HG03575 (cell line): Measurements from ENCODE around the gene HEATR5A.
"Not testable (repeated sequence)": the region's sequence is repeated elsewhere in the genome, so short reads cannot be mapped to it uniquely, and the experiment has no call there.

Experiments
- ATAC-seq: cut with Tn5 transposase; IDR thresholded peaks from one replicate; pipeline ENCODE4 v1.9.1; 2021; ENCODE audit not compliant: unreplicated experiment, insufficient number of reproducible peaks, low FRiP score; ENCODE audit errors: extremely low read depth

The HEATR5A gene

DNA sequence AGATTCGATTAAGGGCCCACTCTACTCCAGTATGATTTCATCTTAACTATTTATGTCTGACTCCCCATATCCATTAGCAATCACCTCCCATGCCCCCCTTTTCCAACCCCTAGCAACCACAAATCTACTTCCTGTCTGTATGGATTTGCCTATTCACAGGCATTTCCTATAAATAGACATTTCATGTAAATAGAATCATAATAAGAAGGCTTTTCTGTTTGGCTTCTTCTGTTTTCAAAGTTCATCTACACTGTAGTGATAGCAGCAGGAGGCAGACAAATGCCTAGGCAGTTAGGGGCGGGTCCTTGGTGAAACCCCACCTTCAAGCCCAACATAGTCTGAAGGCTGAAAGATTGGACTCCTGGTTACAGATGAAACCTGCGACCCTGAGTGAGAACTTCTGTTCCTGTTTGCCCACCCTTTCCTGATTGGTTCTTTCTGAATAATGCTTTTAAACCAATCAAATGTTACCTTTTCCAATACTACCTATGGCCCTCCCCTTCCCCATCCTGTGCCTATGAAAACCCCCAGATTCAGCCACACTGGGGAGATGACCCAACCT lies 150.6 kb downstream of the HEATR5A start:
- no peak for ATAC-seq

GRCh38 chr14:31268216-31268615 lies 152.1 kb downstream of the HEATR5A start:
- no peak for ATAC-seq

- no peak for ATAC-seq
Observed at GRCh38 chr14:31266437-31267331, 153.7 kb downstream of the HEATR5A start.

- ATAC-seq = no peak
Observed at GRCh38 chr14:31265701-31266398, 154.5 kb downstream of the HEATR5A start.

DNA sequence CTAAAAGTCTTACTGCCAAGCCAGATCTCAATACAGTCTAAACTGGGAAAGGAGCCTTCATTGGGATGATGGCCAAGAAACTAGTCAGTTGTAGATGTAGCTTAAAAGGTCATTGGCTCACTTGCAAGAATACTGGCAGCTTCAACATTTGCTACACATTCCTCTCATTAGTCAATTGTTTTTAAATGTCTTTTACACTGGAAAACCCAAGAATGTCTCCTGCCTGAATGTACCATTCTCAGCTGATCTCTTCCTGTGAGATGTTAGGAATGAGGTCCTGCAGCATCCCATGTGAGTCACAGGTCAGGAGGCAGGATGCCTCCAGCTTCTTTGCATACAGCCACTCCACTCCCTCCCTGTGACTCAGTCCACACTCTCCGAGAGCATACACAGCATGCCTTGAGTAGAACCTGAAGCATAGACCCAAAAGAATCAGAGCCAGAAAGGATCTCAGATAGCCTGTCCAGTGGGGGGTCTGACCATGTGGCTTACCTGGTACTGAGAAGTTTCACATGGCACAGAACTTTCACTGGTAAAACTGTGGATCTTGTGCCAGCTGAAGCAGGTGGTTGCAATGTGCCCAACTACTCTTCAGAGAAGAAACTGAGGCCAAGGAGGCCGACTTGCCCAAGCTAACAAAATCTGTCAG lies 156.7 kb downstream of the HEATR5A start:
- ATAC-seq = no peak

- ATAC-seq = no peak
Observed at GRCh38 chr14:31261859-31262731, 158.3 kb downstream of the HEATR5A start.

DNA sequence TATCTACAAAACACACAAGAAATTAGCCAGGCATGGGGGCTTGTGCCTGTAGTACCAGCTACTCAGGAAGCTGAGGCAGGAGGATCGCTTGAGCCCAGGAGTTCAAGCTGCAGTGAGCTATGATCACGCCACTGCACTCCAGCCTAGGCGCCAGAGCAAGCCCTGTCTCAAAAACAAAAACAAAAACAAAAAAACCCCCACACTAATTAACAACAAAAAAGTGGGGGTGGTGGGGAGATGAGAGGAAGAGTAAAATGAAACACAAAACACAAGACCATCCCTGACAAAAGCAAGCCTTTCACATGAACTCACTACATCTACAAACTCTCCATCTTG lies 158.9 kb downstream of the HEATR5A start:
- no peak for ATAC-seq

- not testable (repeated sequence) for ATAC-seq
Observed at GRCh38 chr14:31259040-31259435, 161.3 kb downstream of the HEATR5A start.

- no peak for ATAC-seq
Observed at GRCh38 chr14:31258427-31259039, 161.8 kb downstream of the HEATR5A start.

DNA sequence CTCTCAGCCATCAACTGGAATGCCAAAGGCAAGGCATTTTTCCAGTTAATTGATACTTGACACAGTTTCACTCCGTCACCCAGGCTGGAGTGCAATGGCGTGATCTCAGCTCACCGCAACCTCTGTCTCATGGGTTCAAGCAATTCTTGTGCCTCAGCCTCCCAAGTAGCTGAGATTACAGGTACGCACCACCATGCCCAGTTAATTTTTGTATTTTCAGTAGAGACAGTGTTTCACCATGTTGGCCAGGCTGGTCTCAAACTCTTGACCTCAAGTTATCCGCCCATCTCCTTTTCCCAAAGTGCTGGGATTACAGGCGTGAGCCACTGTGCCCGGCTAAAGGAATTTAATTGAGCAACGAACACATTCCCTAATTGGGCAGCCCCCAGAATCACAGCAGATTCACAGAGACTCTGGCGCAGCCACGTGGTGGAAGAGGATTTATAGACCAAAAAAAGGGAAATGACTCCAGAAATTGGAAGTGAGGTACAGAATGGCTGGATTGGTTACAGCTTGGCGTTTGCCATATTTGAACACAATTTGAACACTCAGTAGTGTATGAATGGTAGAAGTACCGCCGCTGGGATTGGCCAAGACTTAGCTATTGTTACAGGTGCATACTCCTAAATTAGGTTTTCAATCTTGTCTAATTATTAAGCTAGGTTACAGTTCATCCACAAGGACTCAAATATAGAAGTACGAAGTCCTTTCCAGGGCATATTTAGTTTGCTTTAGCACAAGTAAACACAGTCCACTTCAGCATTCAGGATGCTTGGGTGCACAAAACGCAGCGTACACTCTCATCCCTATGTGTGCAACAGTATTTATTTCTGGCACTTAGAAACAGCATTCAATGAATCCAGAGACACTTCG lies 162.6 kb downstream of the HEATR5A start:
- not testable (repeated sequence) for ATAC-seq

- ATAC-seq = no peak
Observed at GRCh38 chr14:31257244-31257553, 163.2 kb downstream of the HEATR5A start.

DNA sequence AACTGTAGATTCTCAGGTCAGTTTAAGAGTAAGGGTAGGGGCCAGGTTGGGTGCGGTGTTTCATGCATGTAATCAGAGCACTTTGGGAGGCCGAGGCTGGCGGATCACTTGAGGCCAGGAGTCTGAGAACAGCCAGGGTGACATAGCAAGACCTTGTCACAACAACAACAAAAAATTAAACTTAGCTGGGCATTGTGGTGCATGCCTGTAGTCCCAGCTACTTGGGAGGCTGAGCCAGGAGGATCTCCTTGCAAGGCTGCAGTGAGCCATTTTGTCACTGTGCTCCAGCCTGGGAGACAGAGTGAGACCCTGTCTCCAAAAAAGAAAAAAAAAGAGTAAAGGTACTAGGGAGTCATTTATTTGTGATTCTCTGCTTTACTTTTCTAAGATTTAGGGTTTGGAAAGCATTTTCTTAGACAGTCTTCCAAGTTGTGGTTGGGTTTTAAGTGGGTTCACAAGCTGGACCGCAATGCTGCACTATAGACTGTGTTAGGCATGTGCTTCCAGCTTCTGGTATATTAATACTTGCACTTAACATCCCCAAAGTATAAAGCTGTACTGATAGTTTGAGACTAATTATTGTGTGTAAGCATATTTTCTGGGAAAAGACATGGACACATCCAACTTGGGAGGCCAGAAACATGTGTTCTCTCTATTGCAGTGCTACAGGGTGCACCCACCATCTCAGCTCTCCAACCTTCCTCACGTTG lies 163.7 kb downstream of the HEATR5A start:
- ATAC-seq = no peak

DNA sequence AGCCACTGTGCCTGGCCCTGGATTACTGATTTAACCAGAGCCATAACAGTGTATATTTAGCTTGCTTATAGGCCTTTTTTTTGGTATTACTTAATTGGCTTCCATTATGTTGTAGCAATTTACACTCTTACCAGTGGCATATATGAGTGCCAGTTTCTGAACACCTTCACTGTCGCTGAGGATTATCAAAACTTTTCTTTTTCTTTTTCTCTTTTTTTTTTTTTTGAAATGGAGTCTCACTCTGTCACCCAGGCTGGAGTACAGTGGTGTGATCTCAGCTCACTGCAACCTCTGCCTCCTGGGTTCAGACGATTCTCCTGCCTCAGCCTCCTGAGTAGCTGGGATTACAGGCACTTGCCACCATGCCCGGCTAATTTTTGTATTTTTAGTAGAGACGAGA lies 164.4 kb downstream of the HEATR5A start:
- ATAC-seq = not testable (repeated sequence)

GRCh38 chr14:31255286-31255685 lies 165.1 kb downstream of the HEATR5A start:
- ATAC-seq = no peak

GRCh38 chr14:31253746-31254471 lies 166.4 kb downstream of the HEATR5A start:
- no peak for ATAC-seq

- ATAC-seq = no peak
Observed at GRCh38 chr14:31252865-31253264, 167.5 kb downstream of the HEATR5A start.
